PC-9 (cell line): ENCODE results near the gene RMI2. TPM values are rescaled to one million over a fixed set of nuclear protein-coding genes. Genes with fewer than 3 reads are reported as not detected.

Experiments used
- BruUV-seq: library from RNA; stranded (reverse); fragments of 400-500 nt; replicated peaks from 2 replicates; lab custom pipeline; 2021; lab: Mats Ljungman, UMichigan
- CTCF ChIA-PET: fragments of 300-600 bp; sonication (Branson Sonifier 250); formaldehyde crosslinking; loops from one replicate; lab custom pipeline; 2022; ENCODE audit warnings: antibody characterized with exemption; lab: Charles Lee
- POLR2A ChIA-PET: fragments of 300-600 bp; sonication (Branson Sonifier 250); formaldehyde crosslinking; loops from one replicate; lab custom pipeline; 2022; ENCODE audit warnings: antibody characterized with exemption; ENCODE audit not compliant: unreplicated experiment; lab: Charles Lee
- DNase-seq, 2 experiments: peaks; one replicate each; pipeline versions ENCODE4 v3.0.0 to v3.0.0-alpha.2; 2015 to 2022; ENCODE audit warnings: mixed read lengths in 1 of 2
- H2AFZ ChIP-seq: fragments of 200-600 bp; sonication (generic); 2 replicates; pipeline ENCODE4 v1.8.1; 2017; ENCODE audit warnings: antibody characterized with exemption
- H3F3A ChIP-seq: fragments of 200-600 bp; sonication (generic); 2 replicates; pipeline ENCODE4 v1.8.1; 2017; ENCODE audit warnings: antibody characterized with exemption, mild to moderate bottlenecking, low read depth; ENCODE audit not compliant: insufficient read depth
- H3K27ac ChIP-seq: fragments of 200-600 bp; sonication (generic); 2 replicates; pipeline ENCODE4 v1.6.1; 2016; ENCODE audit warnings: mixed run types
- H3K27me3 ChIP-seq: fragments of 200-600 bp; sonication (generic); 2 replicates; pipeline ENCODE4 v1.6.1; 2016; ENCODE audit warnings: low read depth, mixed run types; ENCODE audit not compliant: insufficient read depth
- H3K36me3 ChIP-seq: fragments of 200-600 bp; sonication (generic); 2 replicates; pipeline ENCODE4 v1.6.1; 2016; ENCODE audit warnings: low read depth, mixed run types
- H3K4me1 ChIP-seq: fragments of 200-600 bp; sonication (generic); replicated peaks from 2 replicates; pipeline ENCODE4 v1.6.1; 2016; ENCODE audit warnings: mixed run types; ENCODE audit not compliant: insufficient read depth
- H3K4me2 ChIP-seq: fragments of 200-600 bp; sonication (generic); 2 replicates; pipeline ENCODE4 v1.6.1; 2017; ENCODE audit warnings: mixed run types
- H3K4me3 ChIP-seq: fragments of 200-600 bp; sonication (generic); 2 replicates; pipeline ENCODE4 v1.6.1; 2016; ENCODE audit warnings: mixed run types
- H3K79me2 ChIP-seq: fragments of 200-600 bp; sonication (generic); 2 replicates; pipeline ENCODE4 v1.6.1; 2017; ENCODE audit warnings: low read depth, mixed run types
- H3K9me2 ChIP-seq: fragments of 200-600 bp; sonication (generic); 2 replicates; pipeline ENCODE4 v1.8.1; 2017; ENCODE audit warnings: mild to moderate bottlenecking; ENCODE audit not compliant: insufficient read depth
- H3K9me3 ChIP-seq: fragments of 200-600 bp; sonication (generic); 2 replicates; pipeline ENCODE4 v1.8.1; 2016; ENCODE audit warnings: low read depth; ENCODE audit not compliant: insufficient read depth
- H4K20me1 ChIP-seq: fragments of 200-600 bp; sonication (generic); 2 replicates; pipeline ENCODE4 v1.8.1; 2017; ENCODE audit not compliant: insufficient read depth
- EZH2 ChIP-seq: fragments of 200-600 bp; sonication (generic); IDR thresholded peaks from 2 replicates; pipeline ENCODE4 v1.8.0; 2017; ENCODE audit warnings: antibody characterized with exemption, low read depth
- intact Hi-C: fragments of 100-400 bp; cut with micrococcal nuclease; formaldehyde crosslinking; loops from one replicate; pipeline ENCODE4 v1.10.0; 2022; ENCODE audit not compliant: unreplicated experiment
- microRNA-seq: library from miRNA; unstranded; fragments of <30 nt; microRNA quantifications from one replicate; pipeline ENCODE4 v1.2.0, GENCODE V29; 2021; ENCODE audit warnings: borderline number of aligned reads, borderline replicate concordance
- total RNA-seq: library from RNA; stranded (reverse); gene quantifications from 2 replicates; pipeline ENCODE4 v1.2.3, GENCODE V29; 2021
- TF ChIP-seq, protein P1 (sequence below): fragments of 200-600 bp; sonication (generic); conservative IDR thresholded peaks from 2 replicates; pipeline ENCODE4 v1.6.1; 2017; ENCODE audit warnings: mixed run types, antibody characterized with exemption, mild to moderate bottlenecking, moderate library complexity

Gene RMI2
- total RNA-seq, 1 experiment from 2014 or later = 38.0 TPM

DNA sequence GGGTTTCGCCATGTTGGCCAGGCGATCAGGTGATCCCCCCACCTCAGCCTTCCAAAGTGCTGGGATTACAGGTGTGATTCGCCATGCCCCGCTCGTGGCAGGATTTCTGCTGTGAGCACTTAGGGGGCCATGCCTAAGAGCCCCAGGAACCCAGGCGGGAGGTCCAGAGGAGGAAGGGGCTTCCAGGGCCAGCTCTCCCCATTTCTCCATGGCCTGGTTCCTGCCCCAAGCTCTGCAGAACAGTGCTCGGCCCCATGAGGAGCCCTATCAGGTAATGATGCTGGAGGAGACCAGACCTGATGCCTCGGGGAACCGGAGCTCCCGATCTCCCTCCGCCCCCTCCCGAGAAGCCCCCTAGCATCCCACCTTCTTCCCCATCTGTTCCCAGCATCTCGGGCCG lies 53.6 kb downstream of the RMI2 start:
- Histone ChIP-seq H3K79me2 (no peaks in the 10 kb centered on the region), H3K4me1 (no peaks in the 10 kb centered on the region), H3K4me2 (no peak overlapping the region), H2AFZ (no peak overlapping the region), H4K20me1 (no peaks in the 10 kb centered on the region), H3K27me3 (no peaks in the 10 kb centered on the region), H3K27ac (no peak overlapping the region), H3K9me3 (no peaks in the 10 kb centered on the region), H3K9me2 (no peaks in the 10 kb centered on the region), H3K4me3 (no peak overlapping the region), H3F3A (no peaks in the 10 kb centered on the region), H3K36me3 (no peaks in the 10 kb centered on the region)
- no TSS peak for BruUV-seq
- POLR2A ChIA-PET = interaction anchor here (0.5 kb wide), 1 partner anchor 197 kb away, joined by 6 read pairs; no protein-coding TSS in a partner anchor
- CTCF ChIA-PET = no interaction called here
- TF ChIP-seq, protein P1, sequence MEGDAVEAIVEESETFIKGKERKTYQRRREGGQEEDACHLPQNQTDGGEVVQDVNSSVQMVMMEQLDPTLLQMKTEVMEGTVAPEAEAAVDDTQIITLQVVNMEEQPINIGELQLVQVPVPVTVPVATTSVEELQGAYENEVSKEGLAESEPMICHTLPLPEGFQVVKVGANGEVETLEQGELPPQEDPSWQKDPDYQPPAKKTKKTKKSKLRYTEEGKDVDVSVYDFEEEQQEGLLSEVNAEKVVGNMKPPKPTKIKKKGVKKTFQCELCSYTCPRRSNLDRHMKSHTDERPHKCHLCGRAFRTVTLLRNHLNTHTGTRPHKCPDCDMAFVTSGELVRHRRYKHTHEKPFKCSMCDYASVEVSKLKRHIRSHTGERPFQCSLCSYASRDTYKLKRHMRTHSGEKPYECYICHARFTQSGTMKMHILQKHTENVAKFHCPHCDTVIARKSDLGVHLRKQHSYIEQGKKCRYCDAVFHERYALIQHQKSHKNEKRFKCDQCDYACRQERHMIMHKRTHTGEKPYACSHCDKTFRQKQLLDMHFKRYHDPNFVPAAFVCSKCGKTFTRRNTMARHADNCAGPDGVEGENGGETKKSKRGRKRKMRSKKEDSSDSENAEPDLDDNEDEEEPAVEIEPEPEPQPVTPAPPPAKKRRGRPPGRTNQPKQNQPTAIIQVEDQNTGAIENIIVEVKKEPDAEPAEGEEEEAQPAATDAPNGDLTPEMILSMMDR = no peak
- TF ChIP-seq EZH2 = no peak
- DNase-seq = no peak
- intact Hi-C loops = loop anchor here (5.0 to 10.0 kb wide), 2 partner anchors 413 to 666 kb away; no protein-coding TSS in a partner anchor

DNA sequence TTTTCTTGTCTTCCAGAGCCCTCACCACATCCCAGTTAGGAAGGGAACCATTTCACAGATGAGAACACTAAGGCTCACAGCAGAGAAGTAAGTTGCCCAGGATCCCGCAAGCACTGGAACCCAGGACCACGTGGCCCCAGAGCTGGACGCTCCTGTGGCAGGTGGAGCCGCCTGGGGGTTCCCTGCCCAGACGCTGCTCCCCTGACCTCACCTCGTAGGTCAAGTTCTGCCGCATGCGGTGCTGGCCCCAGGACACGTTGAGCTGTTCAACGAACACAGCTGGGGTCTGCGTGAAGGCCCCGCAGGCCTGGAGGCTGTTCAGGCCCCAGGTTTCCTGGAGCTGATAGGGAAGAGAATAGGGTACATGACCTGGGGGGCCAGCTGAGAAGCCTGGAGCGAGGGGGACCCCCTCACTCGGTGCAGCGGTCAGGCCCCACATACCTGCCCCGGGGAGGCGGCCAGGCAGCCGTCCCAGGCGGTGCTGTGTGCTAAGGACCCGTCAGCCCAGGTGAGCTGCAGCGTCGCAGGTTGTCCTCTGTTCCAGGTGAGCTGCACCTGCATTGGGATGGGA lies 54.1 kb downstream of the RMI2 start:
- H4K20me1 ChIP-seq = no peaks in the 10 kb centered on the region
- CTCF ChIA-PET = interaction anchor here (0.6 kb wide), 1 partner anchor 48 kb away, joined by 3 read pairs; no protein-coding TSS in a partner anchor
- no peak overlapping the region for H2AFZ ChIP-seq
- H3K79me2 ChIP-seq = no peaks in the 10 kb centered on the region
- no peaks in the 10 kb centered on the region for H3K4me1 ChIP-seq
- H3K4me2 ChIP-seq = no peak overlapping the region
- no peaks in the 10 kb centered on the region for H3K9me2 ChIP-seq
- H3K27ac ChIP-seq = no peak overlapping the region
- no TSS peak for BruUV-seq
- no peak overlapping the region for H3K4me3 ChIP-seq
- intact Hi-C loops = loop anchor here (5.0 to 10.0 kb wide), 2 partner anchors 413 to 665 kb away; no protein-coding TSS in a partner anchor
- H3K36me3 ChIP-seq = no peaks in the 10 kb centered on the region
- H3K27me3 ChIP-seq = no peaks in the 10 kb centered on the region
- DNase-seq = no peak
- no peaks in the 10 kb centered on the region for H3K9me3 ChIP-seq
- no peaks in the 10 kb centered on the region for H3F3A ChIP-seq
- POLR2A ChIA-PET = interaction anchor here (0.5 to 0.7 kb wide), 4 partner anchors 65 to 266 kb away, joined by 3 to 6 read pairs (median 4); no protein-coding TSS in a partner anchor
- no peak for TF ChIP-seq EZH2
- TF ChIP-seq, protein P1 = no peak

DNA sequence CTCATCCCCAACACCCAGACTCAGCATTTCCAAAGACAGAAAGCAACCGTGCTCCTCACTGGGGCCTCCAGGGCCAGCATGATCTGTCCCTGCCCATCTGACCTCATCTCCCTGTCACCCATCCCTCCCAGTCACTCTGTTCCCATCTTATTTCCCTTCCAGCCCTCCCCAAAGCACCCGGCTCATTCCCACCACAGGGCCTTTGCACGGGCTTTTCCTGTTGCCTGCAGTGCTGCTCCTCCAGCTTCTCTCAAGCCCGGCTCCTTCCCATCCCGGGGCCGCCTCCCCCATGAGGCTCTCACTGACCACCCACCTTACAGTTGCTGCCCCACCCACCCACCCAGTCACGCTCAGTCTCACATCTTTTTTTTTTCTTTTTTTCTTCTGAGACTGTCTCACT lies 54.8 kb downstream of the RMI2 start:
- intact Hi-C loops = loop anchor here (10.0 kb wide), 1 partner anchor 275 kb away; no protein-coding TSS in a partner anchor
- no peaks in the 10 kb centered on the region for H3K27me3 ChIP-seq
- H3K79me2 ChIP-seq = no peaks in the 10 kb centered on the region
- POLR2A ChIA-PET = interaction anchor here (0.5 to 0.7 kb wide), 2 partner anchors 65 to 240 kb away, joined by 3 to 5 read pairs; no protein-coding TSS in a partner anchor
- DNase-seq = no peak
- CTCF ChIA-PET = interaction anchor here (0.6 kb wide), 1 partner anchor 48 kb away, joined by 3 read pairs; no protein-coding TSS in a partner anchor
- no peak overlapping the region for H3K4me2 ChIP-seq
- no peak overlapping the region for H3K27ac ChIP-seq
- H3K4me1 ChIP-seq = no peaks in the 10 kb centered on the region
- no peaks in the 10 kb centered on the region for H3K9me2 ChIP-seq
- H3K4me3 ChIP-seq = no peak overlapping the region
- H3K9me3 ChIP-seq = no peaks in the 10 kb centered on the region
- H4K20me1 ChIP-seq = no peaks in the 10 kb centered on the region
- BruUV-seq = no TSS peak
- no peaks in the 10 kb centered on the region for H3K36me3 ChIP-seq
- no peaks in the 10 kb centered on the region for H3F3A ChIP-seq
- no peak for TF ChIP-seq EZH2
- TF ChIP-seq, protein P1 = no peak
- H2AFZ ChIP-seq = no peak overlapping the region

Small RNA genes within 50 kb of the gene (microRNA-seq; reads per million reads assigned to microRNA genes)
- not detected for gene MIR548H2

Other genes with a start within 250 kb of the RMI2 start
- 4.6 and 6.7 TPM in 2 replicates for gene SOCS1, start 89.3 kb upstream of the RMI2 start, total RNA-seq
- not detected in 2 replicates for gene TNP2, start 76.1 kb upstream of the RMI2 start, total RNA-seq
- gene PRM3, start 71.8 kb upstream of the RMI2 start, total RNA-seq = not detected in 2 replicates
- gene PRM2, start 69.0 kb upstream of the RMI2 start, total RNA-seq = not detected in 2 replicates
- not detected in 2 replicates for gene PRM1, start 64.1 kb upstream of the RMI2 start, total RNA-seq
- gene LITAF, start 241.5 kb downstream of the RMI2 start, total RNA-seq = 232 and 244 TPM in 2 replicates